Panc1 (cell line): Measurements from ENCODE around the gene ETDB. TPM values are rescaled to one million over a fixed set of nuclear protein-coding genes. Genes with fewer than 3 reads are reported as not detected.

Experiments used
- ATAC-seq: fragments of 200-7000 bp; cut with Tn5 transposase; 2 replicates; pipeline ENCODE4 v1.9.1; 2020; ENCODE audit warnings: mild to moderate bottlenecking, moderate library complexity
- BruUV-seq: library from RNA; stranded (reverse); fragments of 400-500 nt; replicated peaks from 2 replicates; lab custom pipeline; 2021; lab: Mats Ljungman, UMichigan
- CTCF ChIA-PET: fragments of 300-600 bp; sonication (Branson Sonifier 250); formaldehyde crosslinking; loops from one replicate; lab custom pipeline; 2022; ENCODE audit warnings: antibody characterized with exemption; lab: Charles Lee
- POLR2A ChIA-PET: fragments of 300-600 bp; sonication (Branson Sonifier 250); formaldehyde crosslinking; loops from one replicate; lab custom pipeline; 2022; ENCODE audit warnings: antibody characterized with exemption; lab: Charles Lee
- DNase-seq: peaks from one replicate; pipeline ENCODE4 v3.0.0-alpha.2; 2010; ENCODE audit warnings: low read depth, low spot score
- H3K27ac ChIP-seq: 2 replicates; pipeline ENCODE4 v1.5.1; 2011; ENCODE audit warnings: mild to moderate bottlenecking, low read length, inconsistent platforms
- H3K27me3 ChIP-seq: fragments of 200-500 bp; sonication (Bioruptor generic); 2 replicates; pipeline ENCODE4 v1.6.0; 2014; ENCODE audit warnings: low read length, inconsistent platforms; ENCODE audit not compliant: control insufficient read depth, insufficient read depth
- H3K36me3 ChIP-seq: fragments of 200-500 bp; sonication (Bioruptor generic); 2 replicates; pipeline ENCODE4 v1.5.1; 2014; ENCODE audit warnings: inconsistent platforms, mild to moderate bottlenecking, low read length, moderate library complexity; ENCODE audit not compliant: control insufficient read depth, insufficient read depth
- H3K4me1 ChIP-seq: 2 replicates; pipeline ENCODE4 v1.5.1; 2011; ENCODE audit warnings: inconsistent platforms, mild to moderate bottlenecking, low read length, moderate library complexity; ENCODE audit not compliant: control insufficient read depth, insufficient read depth
- H3K4me3 ChIP-seq, 2 experiments: 2 replicates each; pipeline ENCODE4 v1.5.1; 2011 to 2012; ENCODE audit warnings: low read depth in 2 of 2, low read length in 2 of 2, mild to moderate bottlenecking in 2 of 2, inconsistent platforms in 1 of 2, moderate library complexity in 1 of 2
- H3K9me3 ChIP-seq: fragments of 200-500 bp; sonication (Bioruptor generic); 2 replicates; pipeline ENCODE4 v1.5.1; 2014; ENCODE audit warnings: low read depth, mild to moderate bottlenecking, inconsistent platforms, low read length, moderate library complexity; ENCODE audit not compliant: control insufficient read depth, insufficient read depth
- CTCF ChIP-seq: fragments of 450-650 bp; IDR thresholded peaks from 2 replicates; pipeline ENCODE4 v1.5.1; 2017; ENCODE audit warnings: mild to moderate bottlenecking
- POLR2AphosphoS5 ChIP-seq: IDR thresholded peaks from 2 replicates; pipeline ENCODE4 v1.6.1; 2012; ENCODE audit warnings: mild to moderate bottlenecking, low read depth, low read length, moderate library complexity
- REST ChIP-seq, 2 experiments: IDR thresholded peaks; 2 replicates each; pipeline ENCODE4 v1.6.1; 2011 to 2012; ENCODE audit warnings: low read depth in 2 of 2, control low read depth in 1 of 2, low read length in 1 of 2, mild to moderate bottlenecking in 1 of 2, moderate library complexity in 1 of 2; ENCODE audit not compliant: insufficient read depth in 1 of 2
- SIN3A ChIP-seq: IDR thresholded peaks from 2 replicates; pipeline ENCODE4 v1.6.1; 2012; ENCODE audit warnings: low read depth, mild to moderate bottlenecking, low read length, moderate library complexity, borderline replicate concordance; ENCODE audit not compliant: insufficient read depth
- TCF7L2 ChIP-seq: IDR thresholded peaks from 2 replicates; pipeline ENCODE4 v1.6.1; 2011; ENCODE audit warnings: mild to moderate bottlenecking, low read depth, low read length, inconsistent platforms
- in situ Hi-C: cut with HindIII; loops from 2 replicates; pipeline ENCODE4 v1.10.0; 2016; ENCODE audit warnings: low sequenced_read_pairs, low pct_unique_long_range_greater_than_20kb
- intact Hi-C: fragments of 100-400 bp; cut with micrococcal nuclease; formaldehyde crosslinking; loops from one replicate; pipeline ENCODE4 v1.10.0; 2022; ENCODE audit not compliant: unreplicated experiment
- total RNA-seq: library from RNA; stranded (reverse); gene quantifications from one replicate; pipeline ENCODE4 v1.2.1, GENCODE V29; 2021; ENCODE audit not compliant: unreplicated experiment

The ETDB gene
- total RNA-seq, 1 experiment from 2014 or later, result not detected

DNA sequence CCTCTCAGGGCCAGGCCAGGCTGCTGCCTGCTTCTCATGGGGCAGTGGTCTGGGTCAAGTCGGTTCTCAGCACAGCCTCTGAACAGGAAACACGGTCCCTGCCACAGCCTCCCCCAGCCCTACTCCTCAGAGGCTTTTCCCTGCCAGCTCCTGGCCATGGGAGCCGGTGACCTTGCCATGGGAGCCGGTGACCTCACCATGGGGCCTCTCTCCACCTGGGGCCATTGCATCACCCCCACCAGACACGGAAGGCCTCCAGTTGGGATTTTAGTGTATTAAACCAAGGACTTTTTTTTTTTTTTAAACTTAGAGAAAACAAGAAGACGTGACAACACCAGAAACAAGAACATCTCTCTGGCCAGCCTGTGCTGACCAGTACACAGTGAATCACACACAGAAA is 25.6 kb downstream of the ETDB start:
- Histone ChIP-seq H3K36me3 (no peaks in the 10 kb centered on the region), H3K4me3 (no peak overlapping the region), H3K9me3 (no peaks in the 10 kb centered on the region), H3K27ac (no peak overlapping the region), H3K27me3 (peaks cover 5% of the 10 kb centered on the region), H3K4me1 (no peaks in the 10 kb centered on the region; the same call in none of the 2 replicates)
- CTCF ChIA-PET, result interaction anchor here (0.7 kb wide), 1 partner anchor 331 kb away, joined by 6 read pairs; no protein-coding TSS in a partner anchor
- intact Hi-C loops, result no loop called here
- BruUV-seq, result no TSS peak
- in situ Hi-C loops, result no loop called here
- POLR2A ChIA-PET, result no interaction called here
- TF ChIP-seq SIN3A (no peak), POLR2AphosphoS5 (no peak), REST (IDR thresholded peaks at IDR 0.05; ENCODE audit: insufficient read depth in 1 of 2, low read depth in 2 of 2, low read length in 1 of 2) (no peak), TCF7L2 (no peak), CTCF (no peak)
- no peak for DNase-seq
- ATAC-seq, result no peak

- Histone ChIP-seq H3K4me1 (no peaks in the 10 kb centered on the region), H3K27me3 (no peaks in the 10 kb centered on the region), H3K9me3 (no peaks in the 10 kb centered on the region), H3K4me3 (no peak overlapping the region), H3K27ac (no peak overlapping the region), H3K36me3 (no peaks in the 10 kb centered on the region)
- no TSS peak for BruUV-seq
- intact Hi-C loops, result loop anchor here (10.0 kb wide), 1 partner anchor 124 kb away; no protein-coding TSS in a partner anchor
- no peak for TF ChIP-seq POLR2AphosphoS5
- no peak for TF ChIP-seq TCF7L2
- no peak for TF ChIP-seq REST (IDR thresholded peaks at IDR 0.05; ENCODE audit: insufficient read depth in 1 of 2, low read depth in 2 of 2, low read length in 1 of 2)
- TF ChIP-seq CTCF, result no peak
- no peak for TF ChIP-seq SIN3A
- no peak for DNase-seq
- ChIA-PET CTCF (no interaction called here), POLR2A (no interaction called here)
- in situ Hi-C loops, result no loop called here
- ATAC-seq, result no peak
These were observed 31.2 kb downstream of the ETDB start for GRCh38 chrX:135089126-135089525.
